GM19328 (cell line): ENCODE data around the gene MYO1D.
"Not testable (repeated sequence)": the region's sequence is repeated elsewhere in the genome, so short reads cannot be mapped to it uniquely, and the experiment has no call there.

ENCODE experiments used
- ATAC-seq: cut with Tn5 transposase; IDR thresholded peaks from one replicate; pipeline ENCODE4 v1.9.1; 2021; ENCODE audit warnings: mild to moderate bottlenecking, moderate library complexity; ENCODE audit not compliant: unreplicated experiment

The MYO1D gene

DNA sequence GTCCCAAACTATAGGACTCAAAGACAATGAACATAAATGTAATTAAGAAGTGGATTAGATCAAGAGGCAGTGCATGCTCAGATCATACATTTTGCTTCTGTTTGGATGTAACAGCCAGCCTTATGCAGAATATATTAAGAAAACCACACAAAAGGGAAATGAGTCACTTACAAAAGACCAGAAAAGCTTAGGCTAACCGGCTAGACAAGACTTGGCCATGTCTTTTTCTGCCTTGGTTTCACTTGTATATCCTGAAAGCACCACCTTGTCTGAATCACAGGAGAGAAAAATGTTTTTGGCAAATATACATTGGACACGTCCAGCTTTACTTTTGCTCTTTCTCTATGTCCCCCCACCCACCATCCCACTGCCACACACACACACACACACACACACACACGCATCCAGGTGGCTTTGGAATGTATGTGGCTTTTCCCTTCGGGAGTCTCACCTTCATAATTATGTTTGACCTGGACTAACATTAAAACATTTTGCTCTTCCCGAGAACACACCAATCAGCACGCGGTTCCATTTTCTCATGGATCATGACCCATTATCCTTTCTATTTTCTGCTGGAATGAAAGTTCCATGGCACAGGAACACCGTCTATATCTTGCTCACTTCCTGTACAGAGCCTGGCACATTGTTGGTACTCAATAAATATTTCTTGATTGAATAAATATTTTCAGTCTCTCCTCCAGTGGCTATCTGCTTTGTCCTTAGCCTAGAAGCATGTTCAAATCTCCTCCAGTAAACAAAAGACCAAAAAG, 325.6 kb downstream of the MYO1D start:
- no peak for ATAC-seq

DNA sequence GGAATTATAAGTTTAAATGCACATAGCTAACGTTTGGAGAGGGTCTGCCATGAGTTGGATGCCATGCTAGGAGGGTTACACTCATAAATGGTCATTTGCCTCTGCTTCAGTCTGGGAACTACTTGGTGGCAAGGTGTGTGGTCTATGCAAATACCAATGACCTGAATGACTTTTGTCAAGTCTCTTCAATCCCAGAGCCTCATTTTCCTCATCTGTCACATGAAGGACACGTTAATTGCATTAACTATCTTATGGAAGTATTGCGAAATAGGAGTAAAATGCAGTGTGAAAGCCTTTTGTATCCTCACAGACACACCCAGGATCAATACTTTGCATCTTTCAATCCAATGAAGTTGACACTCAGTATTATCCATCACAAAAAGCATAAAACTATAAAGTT, 327.4 kb downstream of the MYO1D start:
- ATAC-seq: no peak

DNA sequence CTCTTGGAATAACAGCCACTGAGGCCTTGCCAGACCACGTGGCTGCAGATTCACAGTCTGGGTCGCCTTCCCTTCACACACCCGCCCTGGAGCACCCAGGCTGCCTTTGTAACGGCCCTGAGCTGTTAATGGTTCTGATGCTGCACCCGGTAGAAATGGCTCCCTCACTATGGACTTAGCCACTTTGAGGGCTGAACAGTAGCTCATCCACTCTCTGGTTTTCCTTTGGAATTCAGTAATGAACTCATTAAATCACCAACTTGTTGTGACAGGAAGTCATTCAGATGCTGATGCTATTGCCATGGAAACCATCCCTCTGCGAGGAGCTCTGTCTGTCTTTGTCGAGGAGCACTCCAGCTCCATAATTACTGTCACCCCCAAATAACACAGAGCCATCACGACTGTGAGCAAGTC, 330.9 kb downstream of the MYO1D start:
- ATAC-seq: no peak

DNA sequence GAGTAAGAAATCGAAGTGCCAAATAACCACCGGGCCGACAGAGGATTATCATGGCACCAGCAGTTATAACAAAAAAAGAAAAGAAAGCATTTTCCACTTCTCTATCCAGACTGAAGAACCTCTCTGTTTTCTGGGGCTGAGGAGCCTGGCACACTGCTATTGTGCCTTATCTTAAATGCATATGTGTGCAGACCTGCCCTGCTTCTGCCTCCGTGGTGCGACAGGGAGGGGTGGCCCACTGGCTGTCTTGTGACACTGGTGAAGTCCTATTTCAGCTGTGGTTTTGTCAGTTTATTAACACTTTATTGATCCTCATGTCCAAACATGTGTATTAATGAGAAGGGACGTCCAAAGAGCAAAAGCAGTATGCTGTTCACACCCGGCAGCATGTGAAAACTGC, 334.7 kb downstream of the MYO1D start:
- ATAC-seq: no peak

DNA sequence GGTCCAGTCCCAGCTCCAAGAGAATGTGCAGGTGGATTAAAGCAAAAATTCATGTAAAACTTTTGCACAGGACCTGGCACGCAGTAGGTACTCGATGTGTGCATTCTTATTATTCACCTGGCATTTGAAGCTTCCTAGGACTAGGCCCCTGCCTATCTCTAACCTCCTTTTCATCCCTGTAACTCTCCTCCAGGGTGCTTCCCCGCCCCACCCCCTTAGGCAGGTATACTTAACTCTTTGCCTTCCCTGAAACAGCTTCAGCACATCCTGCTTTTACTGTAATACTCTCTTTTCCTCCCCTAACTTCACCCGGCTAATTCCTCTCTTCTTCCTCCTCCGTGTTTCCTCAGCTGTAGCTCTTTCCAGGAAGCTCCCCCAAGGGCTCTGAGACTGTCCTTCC, 335.3 kb downstream of the MYO1D start:
- no peak for ATAC-seq

DNA sequence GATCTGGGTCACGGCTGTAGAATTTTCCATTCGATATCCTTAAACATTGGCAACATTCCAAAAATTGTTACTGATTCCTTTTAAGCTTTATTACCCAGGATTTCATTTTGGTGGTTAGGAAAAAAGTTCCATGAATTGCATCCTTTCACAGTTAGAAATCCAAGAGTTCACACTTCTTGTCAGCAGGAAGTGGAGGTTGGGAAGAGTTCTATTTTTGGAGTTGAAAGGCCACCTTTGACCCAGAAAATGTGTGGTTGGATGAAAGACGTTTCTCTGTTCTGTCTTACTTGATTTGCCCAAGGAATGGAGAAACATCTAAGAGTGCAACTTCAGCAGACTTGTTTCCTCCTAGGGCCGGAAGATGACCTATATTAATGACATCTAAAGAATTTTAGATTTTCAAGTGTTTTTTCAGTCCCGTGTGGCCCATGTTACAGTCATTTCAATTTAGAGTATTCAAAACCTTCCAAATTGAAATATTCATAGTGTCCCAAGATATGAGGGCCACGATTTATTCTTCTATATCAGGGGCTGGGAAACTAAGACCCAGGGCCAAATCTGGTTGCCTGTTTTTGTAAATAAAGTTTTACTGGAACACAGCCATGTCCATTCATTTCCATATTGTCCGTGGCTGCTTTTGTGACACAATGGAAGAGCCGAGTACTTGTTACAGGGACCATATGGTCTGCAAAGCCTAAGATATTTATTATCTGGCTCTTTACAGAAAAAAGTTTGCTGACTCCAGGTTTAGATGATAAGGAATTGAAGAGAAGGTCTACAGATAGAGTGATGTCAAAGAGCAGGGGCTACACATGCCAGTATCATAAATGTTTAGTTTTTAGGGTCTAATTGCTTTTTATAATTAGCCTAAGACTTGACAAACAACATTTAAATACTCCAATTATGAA, 339.9 kb downstream of the MYO1D start:
- no peak for ATAC-seq

DNA sequence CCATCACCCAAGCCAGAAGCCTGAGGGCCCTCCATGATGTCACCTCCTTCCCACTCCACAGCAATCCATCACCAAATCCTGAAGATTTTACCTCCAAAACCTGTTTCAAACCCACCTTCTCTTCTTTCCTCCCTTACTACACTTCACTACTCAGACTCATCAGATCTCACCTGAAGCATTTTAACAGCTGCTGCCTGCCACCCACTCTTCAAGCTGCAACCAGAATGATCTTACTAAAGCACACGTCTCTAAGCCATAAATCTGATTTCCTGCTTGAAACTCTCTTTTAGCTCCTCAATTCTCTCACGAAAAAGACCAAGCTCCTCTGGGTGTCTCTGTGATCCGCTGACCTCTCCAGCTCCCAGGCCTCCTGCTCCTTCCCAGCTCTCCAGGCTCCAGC, 343.6 kb downstream of the MYO1D start:
- ATAC-seq: no peak

DNA sequence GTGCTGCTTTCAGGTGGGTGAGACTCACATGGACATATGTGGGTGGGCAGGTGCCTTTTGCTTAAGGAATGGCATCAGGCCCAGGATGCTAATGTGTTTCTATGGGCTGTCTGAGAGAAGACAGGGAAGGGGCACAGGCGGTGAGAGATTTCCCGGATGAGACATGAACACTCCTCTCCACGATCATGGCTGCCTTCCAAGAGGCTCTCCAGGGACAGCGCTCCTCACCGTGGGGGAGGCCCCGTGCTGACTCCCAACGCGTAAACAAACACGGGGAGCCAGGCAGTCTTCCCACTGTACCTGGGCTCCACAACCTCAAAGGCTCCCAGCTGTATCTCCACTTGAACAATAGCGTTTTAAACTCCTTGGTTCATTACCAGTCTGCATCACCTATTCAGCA, 347.3 kb downstream of the MYO1D start:
- no peak for ATAC-seq

DNA sequence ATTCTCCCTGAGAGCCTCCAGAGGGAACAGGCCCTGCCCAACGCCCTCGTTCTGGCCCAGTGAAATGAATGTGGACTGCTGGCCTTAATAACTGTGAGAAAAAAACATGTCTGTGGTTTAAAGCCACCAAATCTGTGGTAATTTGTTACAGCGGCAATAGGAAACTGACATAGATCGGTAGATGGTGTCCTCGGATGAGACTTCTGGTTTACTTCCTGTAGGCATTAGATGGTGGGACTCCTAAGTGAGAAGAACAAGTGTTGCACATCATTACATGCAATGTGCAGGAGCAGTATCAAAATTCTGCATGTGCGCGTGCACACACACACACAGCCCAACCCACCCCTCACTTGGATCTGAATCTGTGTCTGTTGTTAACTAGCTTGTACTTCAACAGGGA, 348.1 kb downstream of the MYO1D start:
- no peak for ATAC-seq

DNA sequence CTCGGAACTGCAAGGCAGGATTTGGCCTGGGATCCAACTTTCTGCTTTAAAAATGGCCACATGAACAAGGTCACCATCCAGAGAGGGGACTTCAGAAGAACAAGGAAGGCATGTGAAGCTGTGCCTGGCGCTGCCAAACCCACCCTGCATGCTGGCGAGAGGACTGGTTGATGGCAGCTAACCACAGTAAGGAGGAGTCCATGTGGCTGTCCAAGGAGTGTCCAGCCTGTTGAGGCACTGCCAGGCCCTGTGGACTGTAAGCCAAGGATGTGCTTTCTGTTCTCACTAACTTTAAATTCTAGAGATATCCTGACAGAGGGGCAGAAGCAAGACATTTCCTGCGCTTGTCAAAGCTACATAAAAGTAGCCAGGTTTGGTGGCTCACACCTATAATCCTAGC, 349.8 kb downstream of the MYO1D start:
- no peak for ATAC-seq

DNA sequence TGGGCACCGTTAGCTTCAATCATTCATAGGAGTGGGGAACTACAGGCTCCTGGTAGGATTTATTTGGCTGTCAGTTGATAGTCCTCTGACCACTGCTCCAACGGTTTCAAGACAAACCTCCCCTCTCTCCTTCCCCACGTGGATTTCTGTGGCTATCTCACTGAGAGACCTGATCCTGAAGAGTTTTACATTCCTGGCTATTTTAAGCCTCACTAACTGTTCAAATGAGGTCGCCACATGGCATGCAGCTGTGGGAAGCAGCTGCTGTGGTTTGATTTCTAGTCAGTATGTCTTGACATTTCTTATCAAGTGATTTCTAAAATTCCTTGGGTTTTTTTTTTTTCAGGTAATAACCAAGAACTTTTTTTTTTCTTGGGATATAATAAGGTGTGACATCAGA, 351.8 kb downstream of the MYO1D start:
- no peak for ATAC-seq

DNA sequence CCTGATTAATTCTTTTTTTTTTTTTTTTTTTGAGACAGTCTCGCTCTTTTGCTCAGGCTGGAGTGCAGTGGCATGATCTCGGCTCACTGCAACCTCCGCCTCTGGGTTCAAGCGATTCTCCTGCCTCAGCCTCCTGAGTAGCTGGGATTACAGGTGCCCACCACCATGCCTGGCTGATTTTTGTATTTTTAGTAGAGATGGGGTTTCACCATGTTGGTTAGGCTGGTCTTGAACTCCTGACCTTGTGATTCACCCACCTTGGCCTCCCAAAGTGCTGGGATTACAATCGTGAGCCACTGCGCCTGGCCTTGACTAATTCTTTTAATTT, 352.4 kb downstream of the MYO1D start:
- ATAC-seq: not testable (repeated sequence)

DNA sequence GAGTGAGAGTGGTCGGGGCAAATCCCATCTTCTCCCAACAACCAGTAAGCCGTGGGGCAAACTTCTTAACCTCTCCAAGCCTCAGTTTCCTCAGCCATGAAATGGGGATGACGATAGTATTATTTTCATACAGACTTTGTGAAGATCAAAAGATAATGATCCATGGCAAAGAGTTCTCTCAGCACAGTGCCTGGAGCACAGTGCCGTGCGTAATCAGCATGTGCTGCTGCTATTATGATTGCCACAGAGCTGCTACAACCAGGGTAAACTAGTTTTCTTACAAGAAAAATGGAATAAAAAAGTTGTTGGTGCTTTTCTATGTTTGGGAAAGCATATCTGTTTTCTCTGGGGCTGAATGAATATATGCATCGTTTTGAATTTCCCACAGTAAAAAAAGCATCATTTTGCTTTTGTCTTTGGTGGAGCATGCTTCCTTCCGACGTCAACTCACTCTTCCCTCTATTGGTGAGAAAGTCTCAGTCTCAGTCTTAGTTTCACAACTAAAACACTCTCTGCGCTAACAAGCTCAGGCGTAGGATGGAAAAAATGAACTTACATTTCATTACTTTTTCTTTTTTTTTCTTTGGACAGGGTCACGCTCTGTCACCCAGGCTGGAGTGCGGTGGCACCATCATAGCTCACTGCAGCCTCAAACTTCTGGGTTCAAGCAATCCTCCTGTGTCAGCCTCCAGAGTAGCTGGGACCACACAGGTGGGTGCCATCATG, 352.9 kb downstream of the MYO1D start:
- no peak for ATAC-seq

DNA sequence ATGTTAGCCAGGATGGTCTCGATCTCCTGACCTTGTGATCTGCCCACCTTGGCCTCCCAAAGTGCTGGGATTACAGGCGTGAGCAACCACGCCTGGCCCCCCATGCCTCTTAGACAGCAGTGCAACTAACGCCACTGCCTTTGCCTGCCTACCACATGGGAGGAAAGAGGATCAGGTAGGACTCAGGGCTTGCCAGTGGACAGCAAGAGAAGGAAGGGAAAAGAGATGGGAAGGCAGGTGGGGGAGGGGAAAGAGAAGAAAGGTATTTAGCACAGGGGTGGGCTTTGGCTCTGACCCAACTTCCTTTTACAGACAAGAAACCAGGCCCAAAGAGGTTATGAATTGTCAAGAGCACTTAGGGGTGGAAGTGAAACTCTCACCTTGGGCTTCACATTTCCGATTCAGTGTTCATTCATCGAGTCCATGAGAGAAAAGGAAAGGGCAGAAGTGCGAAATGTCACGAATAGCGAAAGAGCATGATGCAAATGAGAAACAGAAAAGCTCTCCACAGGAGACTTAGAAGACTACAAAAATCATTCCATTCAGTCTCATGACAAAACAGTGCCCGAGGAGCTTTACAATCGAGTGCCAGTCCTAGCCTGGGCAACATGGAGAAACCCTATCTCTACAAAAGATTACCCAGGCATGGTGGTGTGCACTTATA, 353.8 kb downstream of the MYO1D start:
- ATAC-seq: peak; percentile 48

DNA sequence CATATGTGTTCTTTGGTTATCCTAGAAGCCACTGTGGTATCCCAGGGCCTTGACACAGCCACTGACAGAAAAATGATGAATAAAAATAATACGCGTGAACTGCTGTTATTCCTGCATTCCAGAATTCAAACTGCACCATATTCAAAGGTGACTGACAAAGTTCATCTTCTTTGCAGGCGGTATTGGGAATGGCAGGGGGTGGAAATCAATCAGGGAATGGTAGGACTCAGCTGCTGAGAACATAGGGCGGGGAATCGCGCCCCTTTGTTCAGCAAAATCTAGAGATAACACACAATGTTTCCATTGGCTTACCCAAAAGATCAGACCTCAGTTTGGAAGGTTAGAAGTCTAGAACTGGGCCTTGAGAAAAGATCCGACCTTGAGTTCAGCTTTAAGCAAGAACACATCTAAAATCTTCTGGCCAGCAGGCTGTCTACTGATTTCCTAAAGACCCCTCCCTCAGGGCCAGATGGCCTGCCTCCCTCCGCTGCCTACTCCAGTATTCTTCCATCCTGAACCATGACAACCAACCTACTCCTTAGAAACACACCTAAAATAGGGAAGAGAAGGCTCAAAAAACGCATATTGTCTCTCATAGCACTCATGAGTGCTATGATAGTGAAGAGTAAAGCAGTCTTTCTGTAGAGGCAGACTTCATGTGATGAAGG, 356.1 kb downstream of the MYO1D start:
- ATAC-seq: no peak

DNA sequence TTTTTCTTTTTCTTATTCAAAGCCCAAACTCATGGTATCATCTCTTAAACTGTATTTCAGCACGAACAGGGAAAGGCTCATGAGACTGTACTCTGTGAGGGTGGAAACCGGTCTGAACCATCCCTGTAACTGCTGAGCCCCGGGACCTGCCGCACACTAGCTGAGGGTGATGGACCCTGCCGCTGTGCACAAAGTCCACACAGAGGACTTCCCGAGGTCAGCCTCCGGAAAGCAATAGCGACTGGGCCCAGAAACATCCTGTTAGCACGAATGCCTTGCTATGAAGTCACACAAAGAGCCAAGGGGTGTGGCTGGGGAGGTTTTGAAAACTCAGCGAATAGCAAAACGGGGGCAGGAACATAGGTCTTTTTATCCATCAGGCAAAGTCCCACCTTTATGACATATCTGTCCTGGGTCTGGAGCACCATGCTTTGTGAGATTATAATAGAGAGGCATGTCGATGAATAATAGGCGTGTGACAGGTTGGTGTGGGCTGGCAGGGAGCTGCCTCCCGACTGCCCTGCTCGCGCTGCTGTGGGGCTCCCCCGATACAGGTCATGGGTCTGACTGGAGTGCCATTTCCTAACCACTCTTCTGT, 356.7 kb downstream of the MYO1D start:
- no peak for ATAC-seq

DNA sequence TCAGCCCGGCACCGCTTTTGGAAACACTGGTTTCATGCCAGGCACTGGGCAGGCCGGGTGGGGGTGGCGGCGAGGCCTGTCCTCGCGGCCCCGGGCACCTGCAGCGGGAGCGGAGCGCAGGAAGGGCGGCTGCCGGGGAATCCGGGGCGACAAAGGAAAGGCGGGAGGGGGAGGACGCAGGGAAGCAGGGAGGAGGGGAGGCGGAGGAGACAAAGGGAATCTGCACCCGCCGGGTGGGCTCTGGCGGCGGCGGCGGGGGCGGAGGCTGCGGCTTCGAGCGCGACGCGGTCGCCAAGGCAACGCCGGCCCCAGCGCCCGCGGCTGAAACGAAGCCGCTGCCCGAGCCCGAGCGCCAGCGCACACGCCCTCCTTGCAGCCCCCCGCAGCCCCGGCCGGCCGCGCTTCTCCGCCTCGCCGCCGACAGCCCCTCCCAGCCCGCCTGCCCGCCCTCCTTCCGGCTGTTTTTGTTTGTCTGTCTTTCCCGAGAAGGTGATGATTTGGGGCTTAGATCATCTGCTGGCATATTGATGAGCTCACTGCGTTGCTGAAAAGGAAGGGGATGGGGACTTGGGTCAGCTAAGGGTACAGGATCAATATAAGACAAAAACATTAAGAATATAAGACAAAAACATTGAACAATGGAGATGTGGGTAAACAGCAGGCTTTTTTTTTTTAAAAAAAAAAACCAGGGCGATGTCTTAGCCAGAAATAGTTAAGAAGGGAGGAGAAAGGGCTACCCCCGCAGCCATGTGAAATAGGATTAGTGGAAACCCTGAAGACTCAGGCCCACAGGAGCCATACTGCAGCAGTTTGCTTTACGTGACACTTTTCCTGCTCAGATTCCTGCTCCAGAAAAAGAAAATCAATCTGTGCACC, 357.5 kb downstream of the MYO1D start:
- no peak for ATAC-seq

DNA sequence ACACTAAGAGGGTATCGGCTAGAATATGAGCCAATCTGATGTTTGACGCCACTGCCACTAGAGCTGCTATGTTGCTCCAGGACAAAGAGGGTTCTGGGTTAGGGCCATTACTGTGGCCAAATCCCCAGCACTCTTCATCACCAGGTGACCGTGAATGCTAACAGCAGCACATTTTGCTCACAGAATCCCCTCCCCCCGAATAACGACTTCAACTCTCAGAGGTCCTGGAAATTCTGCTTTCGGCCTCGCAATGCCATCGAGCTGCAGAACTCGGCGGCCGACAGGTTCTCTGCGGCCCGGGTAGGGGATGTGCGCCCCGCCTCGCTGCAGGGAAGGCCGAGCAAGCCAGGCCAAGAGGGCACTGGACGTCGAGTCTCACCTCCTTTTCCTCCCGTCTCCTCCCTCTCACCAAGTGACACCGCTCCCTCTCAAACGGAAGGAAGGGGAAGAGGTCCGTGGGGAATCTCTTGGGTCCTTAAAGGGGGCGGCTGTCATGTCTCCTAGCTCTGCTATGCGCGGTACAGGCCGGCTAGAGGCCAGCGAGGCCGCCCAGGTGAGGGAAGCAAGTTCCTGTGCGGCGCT, 358.2 kb downstream of the MYO1D start:
- ATAC-seq: no peak

DNA sequence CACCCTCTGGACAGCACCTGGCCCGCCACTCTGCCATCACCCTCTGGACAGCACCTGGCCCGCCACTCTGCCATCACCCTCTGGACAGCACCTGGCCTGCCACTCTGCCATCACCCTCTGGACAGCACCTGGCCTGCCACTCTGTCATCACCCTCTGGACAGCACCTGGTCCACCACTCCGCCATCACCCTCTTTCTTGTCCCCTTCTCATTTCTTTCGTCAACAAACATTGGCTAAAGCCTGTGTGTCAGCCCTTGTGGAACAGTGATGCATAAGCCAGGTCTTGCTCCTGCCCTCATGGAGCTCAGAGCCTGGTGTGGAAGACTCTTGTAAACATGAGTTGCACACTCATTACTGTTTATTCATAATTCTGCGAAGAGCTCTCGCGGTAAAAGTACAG, 358.9 kb downstream of the MYO1D start:
- no peak for ATAC-seq
